Neural cell (in vitro differentiated cells): ENCODE data around the gene CRMP1. TPM values are rescaled to one million over a fixed set of nuclear protein-coding genes. Genes with fewer than 3 reads are reported as not detected.

Experiments
- H2AFZ ChIP-seq: fragments of 200-600, 300-800 bp; sonication (generic), shearing (Covaris generic); 2 replicates; pipeline ENCODE4 v1.6.0; 2014; ENCODE audit warnings: low read depth, mild to moderate bottlenecking, antibody characterized with exemption, low read length, moderate library complexity
- H3F3A ChIP-seq: fragments of 200-600 bp; shearing (Covaris generic); 2 replicates; pipeline ENCODE4 v1.6.1; 2016; ENCODE audit warnings: mild to moderate bottlenecking, moderate library complexity, mixed read lengths, antibody characterized with exemption, low read length; ENCODE audit not compliant: insufficient read depth, poor library complexity, severe bottlenecking
- H3K27ac ChIP-seq: fragments of 200-600, 300-800 bp; sonication (generic), shearing (Covaris generic); 2 replicates; pipeline ENCODE4 v1.5.1; 2014; ENCODE audit warnings: mild to moderate bottlenecking, low read length, moderate library complexity
- H3K27me3 ChIP-seq: fragments of 300-800, 200-600 bp; sonication (generic), shearing (Covaris generic); 2 replicates; pipeline ENCODE4 v1.6.0; 2014; ENCODE audit warnings: mild to moderate bottlenecking, low read depth, low read length, moderate library complexity; ENCODE audit not compliant: insufficient read depth
- H3K36me3 ChIP-seq: fragments of 300-800, 200-600 bp; sonication (generic), shearing (Covaris generic); 2 replicates; pipeline ENCODE4 v1.5.1; 2014; ENCODE audit warnings: mild to moderate bottlenecking, antibody characterized with exemption, low read length, moderate library complexity; ENCODE audit not compliant: insufficient read depth
- H3K4me2 ChIP-seq: fragments of 300-800, 200-600 bp; sonication (generic), shearing (Covaris generic); 2 replicates; pipeline ENCODE4 v1.6.0; 2014; ENCODE audit warnings: mild to moderate bottlenecking, low read length
- H3K4me3 ChIP-seq: fragments of 300-800, 200-600 bp; sonication (generic), shearing (Covaris generic); 2 replicates; pipeline ENCODE4 v1.5.1; 2014; ENCODE audit warnings: mild to moderate bottlenecking, low read length, moderate library complexity
- H3K79me2 ChIP-seq: fragments of 200-600 bp; shearing (Covaris generic); replicated peaks from 2 replicates; pipeline ENCODE4 v1.6.0; 2014; ENCODE audit warnings: mild to moderate bottlenecking, low read length, moderate library complexity; ENCODE audit not compliant: insufficient read depth
- H3K9ac ChIP-seq: fragments of 300-800, 200-600 bp; sonication (generic), shearing (Covaris generic); 2 replicates; pipeline ENCODE4 v1.6.1; 2016; ENCODE audit warnings: mild to moderate bottlenecking, low read length, mixed read lengths
- H3K9me2 ChIP-seq: fragments of 200-600 bp; shearing (Covaris generic); 2 replicates; pipeline ENCODE4 v1.6.1; 2016; ENCODE audit warnings: mild to moderate bottlenecking, low read length, mixed read lengths; ENCODE audit not compliant: insufficient read depth
- H3K9me3 ChIP-seq: fragments of 200-600, 300-800 bp; sonication (generic), shearing (Covaris generic); 2 replicates; pipeline ENCODE4 v1.6.1; 2016; ENCODE audit warnings: mild to moderate bottlenecking, mixed run types, low read length, moderate library complexity, mixed read lengths
- H4K20me1 ChIP-seq: fragments of 200-600 bp; shearing (Covaris generic); 2 replicates; pipeline ENCODE4 v1.6.1; 2016; ENCODE audit warnings: mild to moderate bottlenecking, mixed run types; ENCODE audit not compliant: insufficient read depth
- CTCF ChIP-seq: fragments of 450-650 bp; IDR thresholded peaks from 2 replicates; pipeline ENCODE4 v1.5.1; 2014; ENCODE audit warnings: antibody characterized with exemption, mild to moderate bottlenecking, moderate library complexity; ENCODE audit not compliant: poor library complexity, severe bottlenecking
- EP300 ChIP-seq: fragments of 450-650 bp; conservative IDR thresholded peaks from 2 replicates; pipeline ENCODE4 v1.6.1; 2014; ENCODE audit warnings: antibody characterized with exemption, mild to moderate bottlenecking, moderate library complexity; ENCODE audit not compliant: poor library complexity, severe bottlenecking
- EZH2 ChIP-seq: fragments of 200-600, 300-800 bp; shearing (Covaris generic), sonication (generic); IDR thresholded peaks from 2 replicates; pipeline ENCODE4 v1.6.1; 2014; ENCODE audit warnings: antibody characterized with exemption, low read length, borderline replicate concordance, mild to moderate bottlenecking; ENCODE audit not compliant: insufficient read depth, poor library complexity, severe bottlenecking
- MXI1 ChIP-seq: fragments of 450-650 bp; conservative IDR thresholded peaks from 2 replicates; pipeline ENCODE4 v1.6.1; 2014; ENCODE audit warnings: antibody characterized with exemption, mild to moderate bottlenecking; ENCODE audit not compliant: poor library complexity, severe bottlenecking
- POLR2AphosphoS5 ChIP-seq: IDR thresholded peaks from 2 replicates; pipeline ENCODE4 v1.6.1; 2012
- RAD21 ChIP-seq: fragments of 450-650 bp; conservative IDR thresholded peaks from 2 replicates; pipeline ENCODE4 v1.6.1; 2014; ENCODE audit warnings: antibody characterized with exemption, mild to moderate bottlenecking, moderate library complexity
- REST ChIP-seq: IDR thresholded peaks from 2 replicates; pipeline ENCODE4 v1.6.1; 2012; ENCODE audit warnings: borderline replicate concordance
- SMC3 ChIP-seq: fragments of 450-650 bp; conservative IDR thresholded peaks from 2 replicates; pipeline ENCODE4 v1.6.1; 2014; ENCODE audit warnings: antibody characterized with exemption, mild to moderate bottlenecking, moderate library complexity; ENCODE audit not compliant: poor library complexity
- TAF1 ChIP-seq: IDR thresholded peaks from 2 replicates; pipeline ENCODE4 v1.6.1; 2012; ENCODE audit warnings: low read depth
- polyA plus RNA-seq: library from polyadenylated mRNA; depleted of rRNA; stranded (reverse); fragments of >200 nt; gene quantifications from 2 replicates; pipeline ENCODE4 v1.2.3, GENCODE V29; 2014

CRMP1 gene
- polyA plus RNA-seq, 1 donor from 2014 or later, result 642 TPM

GRCh38 chr4:5921101-5921980, 28.5 kb upstream of the CRMP1 start:
- H3K4me2 ChIP-seq, result no peak overlapping the region
- no peaks in the 10 kb centered on the region for H3K9me2 ChIP-seq
- H3K27me3 ChIP-seq, result no peaks in the 10 kb centered on the region
- H3K4me3 ChIP-seq, result no peak overlapping the region
- no peaks in the 10 kb centered on the region for H3F3A ChIP-seq
- H2AFZ ChIP-seq, result no peak overlapping the region
- no peak overlapping the region for H3K9ac ChIP-seq
- no peaks in the 10 kb centered on the region for H4K20me1 ChIP-seq
- no peaks in the 10 kb centered on the region for H3K36me3 ChIP-seq
- no peaks in the 10 kb centered on the region for H3K9me3 ChIP-seq
- TF ChIP-seq POLR2AphosphoS5, result no peak
- TF ChIP-seq SMC3, result no peak
- no peak for TF ChIP-seq TAF1
- TF ChIP-seq REST, result no peak
- TF ChIP-seq EP300, result no peak
- TF ChIP-seq RAD21, result no peak
- TF ChIP-seq CTCF, result no peak
- no peak for TF ChIP-seq EZH2
- no peak for TF ChIP-seq MXI1
- H3K79me2 ChIP-seq, result no peaks in the 10 kb centered on the region
- H3K27ac ChIP-seq, result no peak overlapping the region

GRCh38 chr4:5919571-5919970, 26.7 kb upstream of the CRMP1 start:
- H3K9me3 ChIP-seq, result no peaks in the 10 kb centered on the region
- H3F3A ChIP-seq, result no peaks in the 10 kb centered on the region
- no peaks in the 10 kb centered on the region for H3K27me3 ChIP-seq
- no peak overlapping the region for H3K27ac ChIP-seq
- H2AFZ ChIP-seq, result no peak overlapping the region
- H3K9me2 ChIP-seq, result no peaks in the 10 kb centered on the region
- no peaks in the 10 kb centered on the region for H4K20me1 ChIP-seq
- no peak overlapping the region for H3K4me2 ChIP-seq
- H3K4me3 ChIP-seq, result no peak overlapping the region
- H3K79me2 ChIP-seq, result no peaks in the 10 kb centered on the region
- no peaks in the 10 kb centered on the region for H3K36me3 ChIP-seq
- H3K9ac ChIP-seq, result no peak overlapping the region
- TF ChIP-seq RAD21 (no peak), TAF1 (no peak), MXI1 (no peak), SMC3 (no peak), EP300 (no peak), REST (no peak), CTCF (no peak), EZH2 (no peak), POLR2AphosphoS5 (no peak)
